Trophoblast cell (in vitro differentiated cells and primary cell): Measurements from ENCODE around the gene BAIAP2L1.
"Not testable (repeated sequence)": the region's sequence is repeated elsewhere in the genome, so short reads cannot be mapped to it uniquely, and the experiment has no call there.

ENCODE experiments used
- DNase-seq, 2 donors: peaks; one replicate each; pipeline ENCODE4 v3.0.0-alpha.2; 2016
- H2AFZ ChIP-seq: 2 replicates; pipeline ENCODE4 v1.6.1; 2013; ENCODE audit warnings: low read length, moderate library complexity, mild to moderate bottlenecking; ENCODE audit not compliant: insufficient read depth, poor library complexity
- H2AK5ac ChIP-seq: 2 replicates; pipeline ENCODE4 v1.6.1; 2013; ENCODE audit warnings: mild to moderate bottlenecking, low read length
- H2BK120ac ChIP-seq: 2 replicates; pipeline ENCODE4 v1.6.1; 2013; ENCODE audit warnings: low read length, mild to moderate bottlenecking, moderate library complexity; ENCODE audit not compliant: insufficient read depth, poor library complexity
- H2BK12ac ChIP-seq: 2 replicates; pipeline ENCODE4 v1.6.1; 2013; ENCODE audit warnings: mild to moderate bottlenecking, low read length, moderate library complexity
- H2BK5ac ChIP-seq: 2 replicates; pipeline ENCODE4 v1.6.1; 2013; ENCODE audit warnings: low read length, low read depth, moderate library complexity, mild to moderate bottlenecking; ENCODE audit not compliant: poor library complexity
- H3K14ac ChIP-seq: 2 replicates; pipeline ENCODE4 v1.6.1; 2013; ENCODE audit warnings: mild to moderate bottlenecking, low read length
- H3K18ac ChIP-seq: 2 replicates; pipeline ENCODE4 v1.6.1; 2013; ENCODE audit warnings: mild to moderate bottlenecking, low read length
- H3K23ac ChIP-seq: 2 replicates; pipeline ENCODE4 v1.6.1; 2013; ENCODE audit warnings: low read length
- H3K27ac ChIP-seq: 2 replicates; pipeline ENCODE4 v1.5.1; 2013; ENCODE audit warnings: low read depth, mild to moderate bottlenecking, inconsistent platforms, low read length, moderate library complexity
- H3K27me3 ChIP-seq: 2 replicates; pipeline ENCODE4 v1.6.1; 2013; ENCODE audit warnings: inconsistent platforms, mild to moderate bottlenecking, low read length, moderate library complexity; ENCODE audit not compliant: insufficient read depth
- H3K36me3 ChIP-seq, 2 experiments: 1 replicate in 1 of 2; 2 replicates in 1 of 2; pipeline ENCODE4 v1.6.1; 2013; ENCODE audit warnings: low read length in 2 of 2, mild to moderate bottlenecking in 2 of 2, moderate library complexity in 1 of 2; ENCODE audit not compliant: insufficient read depth in 2 of 2, control insufficient read depth in 1 of 2
- H3K4ac ChIP-seq: 2 replicates; pipeline ENCODE4 v1.6.1; 2013; ENCODE audit warnings: low read depth, mild to moderate bottlenecking, low read length, moderate library complexity
- H3K4me1 ChIP-seq, 2 experiments: 1 replicate in 1 of 2; 2 replicates in 1 of 2; pipeline ENCODE4 v1.6.1; 2013; ENCODE audit warnings: low read length in 2 of 2, mild to moderate bottlenecking in 2 of 2, moderate library complexity in 1 of 2; ENCODE audit not compliant: insufficient read depth in 2 of 2, control insufficient read depth in 1 of 2
- H3K4me2 ChIP-seq: 2 replicates; pipeline ENCODE4 v1.6.1; 2013; ENCODE audit warnings: inconsistent platforms, mild to moderate bottlenecking, low read length, moderate library complexity
- H3K4me3 ChIP-seq: 2 replicates; pipeline ENCODE4 v1.5.1; 2013; ENCODE audit warnings: mild to moderate bottlenecking, low read depth, low read length, inconsistent platforms
- H3K79me1 ChIP-seq: one replicate; pipeline ENCODE4 v1.6.1; 2013; ENCODE audit warnings: low read length
- H3K79me2 ChIP-seq: 2 replicates; pipeline ENCODE4 v1.6.1; 2013; ENCODE audit warnings: low read length, mild to moderate bottlenecking; ENCODE audit not compliant: control insufficient read depth, insufficient read depth, poor library complexity
- H3K9ac ChIP-seq: 2 replicates; pipeline ENCODE4 v1.6.1; 2013; ENCODE audit warnings: mild to moderate bottlenecking, low read length
- H3K9me3 ChIP-seq: 2 replicates; pipeline ENCODE4 v1.6.1; 2013; ENCODE audit warnings: low read depth, mild to moderate bottlenecking, control low read depth, inconsistent platforms, low read length; ENCODE audit not compliant: insufficient read depth
- H4K12ac ChIP-seq: 2 replicates; pipeline ENCODE4 v1.6.1; 2013; ENCODE audit warnings: low read depth, mild to moderate bottlenecking, low read length, moderate library complexity
- H4K8ac ChIP-seq: 2 replicates; pipeline ENCODE4 v1.6.1; 2013; ENCODE audit warnings: low read depth, mild to moderate bottlenecking, low read length, moderate library complexity
- H4K91ac ChIP-seq: one replicate; pipeline ENCODE4 v1.6.1; 2013; ENCODE audit warnings: low read depth, mild to moderate bottlenecking, low read length, moderate library complexity
- WGBS: extraction: QIAGEN DNeasy Blood & Tissue Kit; methylation state at CpG from one replicate; pipeline ENCODE4 v1.1.7; 2013; ENCODE audit warnings: missing lambda C conversion rate; ENCODE audit not compliant: insufficient read length, insufficient coverage; ENCODE audit errors: extremely low coverage; 5-methylcytosine and 5-hydroxymethylcytosine counted together

Gene BAIAP2L1

DNA sequence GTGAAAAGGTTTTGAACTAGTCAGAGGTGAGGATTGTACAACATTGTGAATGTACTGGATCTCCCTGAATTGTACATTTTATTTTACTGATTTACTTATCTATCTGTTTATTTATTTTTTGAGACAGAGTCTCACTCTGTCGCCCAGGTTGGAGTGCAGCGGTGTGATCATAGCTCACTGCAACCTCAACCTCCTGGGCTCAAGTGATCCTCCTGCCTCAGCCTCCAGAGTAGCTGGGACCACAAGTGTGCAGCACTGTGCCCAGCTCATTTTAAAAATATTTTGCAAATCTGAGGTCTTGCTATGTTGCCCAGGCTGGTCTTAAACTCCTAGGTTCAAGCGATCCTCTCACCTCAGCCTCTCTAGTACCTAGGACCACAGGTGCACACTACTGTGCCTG lies 19.1 kb upstream of the BAIAP2L1 start:
- H4K12ac ChIP-seq, H3K4ac ChIP-seq, DNase-seq, H3K79me1 ChIP-seq, H3K18ac ChIP-seq, H3K9me3 ChIP-seq, H2AFZ ChIP-seq, H3K14ac ChIP-seq, H4K91ac ChIP-seq, H2BK120ac ChIP-seq, H3K27me3 ChIP-seq, H3K9ac ChIP-seq, H2AK5ac ChIP-seq, H3K27ac ChIP-seq, H3K36me3 ChIP-seq, H3K23ac ChIP-seq, H3K4me2 ChIP-seq, H3K79me2 ChIP-seq, H3K4me3 ChIP-seq, H2BK12ac ChIP-seq, H2BK5ac ChIP-seq, H4K8ac ChIP-seq: not testable (repeated sequence)
- whole genome bisulfite sequencing: no CpG with 5 or more reads among the region's 3 CpGs
- peaks cover 13 to 17% of the 10 kb centered on the region in 2 experiments for H3K4me1 ChIP-seq

DNA sequence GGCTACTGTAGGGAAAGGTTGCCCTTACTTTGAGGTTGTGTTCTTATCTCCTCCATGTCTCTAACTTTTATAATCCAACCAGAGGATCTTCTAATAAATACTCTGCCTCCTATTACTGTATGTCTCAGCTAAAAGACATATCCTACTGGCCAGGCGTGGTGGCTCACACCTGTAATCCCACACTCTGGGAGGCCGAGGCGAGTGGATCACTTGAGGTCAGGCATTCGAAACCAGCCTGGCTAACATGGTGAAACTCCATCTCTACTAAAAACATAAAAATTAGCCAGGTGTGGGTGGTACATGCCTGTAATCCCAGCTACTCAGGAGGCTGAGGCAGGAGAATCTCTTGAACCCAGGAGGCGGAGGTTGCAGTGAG lies 18.4 kb upstream of the BAIAP2L1 start:
- not testable (repeated sequence) for DNase-seq

DNA sequence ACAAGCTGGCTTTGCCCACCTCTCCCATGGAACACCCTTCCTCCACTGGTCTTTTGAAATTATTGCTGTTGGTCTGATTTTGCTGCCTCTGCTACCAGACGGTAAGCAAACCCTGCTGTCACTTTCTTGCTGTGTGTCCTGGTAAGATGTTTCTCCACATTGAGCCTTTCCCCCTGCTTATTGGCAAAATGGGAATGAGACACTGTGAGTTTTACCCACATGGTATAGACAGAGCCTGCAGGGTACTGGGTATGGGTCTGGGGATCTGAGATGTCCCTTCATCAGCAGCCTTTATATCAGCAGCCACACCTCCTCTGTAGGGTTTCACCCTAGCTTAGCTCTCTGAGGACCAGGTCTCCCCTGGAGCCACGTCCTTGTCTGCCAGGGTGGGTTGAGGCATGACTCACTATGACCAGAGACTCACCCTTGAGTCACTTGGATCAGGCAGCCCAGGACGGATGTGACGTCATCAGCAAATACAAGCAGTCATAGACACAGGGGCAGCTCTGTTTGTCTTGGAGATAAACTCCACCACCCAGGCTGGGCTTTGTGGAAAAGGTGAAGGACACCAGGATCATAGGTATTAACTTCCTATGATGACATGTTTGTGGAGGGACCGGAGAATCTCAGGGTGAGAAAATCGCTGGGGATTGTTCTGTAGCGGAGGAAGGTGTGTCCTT lies 17.9 kb upstream of the BAIAP2L1 start:
- Histone ChIP-seq H3K27me3 (no peaks in the 10 kb centered on the region), H3K14ac (no peak overlapping the region), H3K18ac (no peak overlapping the region), H2AFZ (no peak overlapping the region), H3K79me1 (no peaks in the 10 kb centered on the region), H3K79me2 (no peaks in the 10 kb centered on the region), H3K4ac (no peak overlapping the region), H3K27ac (no peak overlapping the region), H2AK5ac (no peak overlapping the region), H3K23ac (no peak overlapping the region), H4K91ac (no peak overlapping the region), H4K8ac (no peak overlapping the region), H3K9me3 (peaks cover 1% of the 10 kb centered on the region), H3K9ac (no peak overlapping the region), H3K4me2 (no peak overlapping the region), H2BK12ac (no peak overlapping the region), H2BK5ac (no peak overlapping the region), H3K36me3 (no peaks in the 10 kb centered on the region), H3K4me3 (no peak overlapping the region), H2BK120ac (no peak overlapping the region), H3K4me1 (peaks cover 13 to 17% of the 10 kb centered on the region in 2 experiments), H4K12ac (no peak overlapping the region)
- DNase-seq: peak; percentile 80 to 85
- no CpG with 5 or more reads among the region's 7 CpGs for WGBS

More for the DNA sequence above, 18.4 kb upstream of the BAIAP2L1 start:
- not testable (repeated sequence) for H4K91ac ChIP-seq, H3K4ac ChIP-seq, H3K23ac ChIP-seq, H2BK12ac ChIP-seq, H2BK5ac ChIP-seq, H3K27ac ChIP-seq, H2BK120ac ChIP-seq, H3K79me1 ChIP-seq, H3K4me2 ChIP-seq, H3K27me3 ChIP-seq, H2AFZ ChIP-seq, H3K79me2 ChIP-seq, H3K9me3 ChIP-seq, H4K8ac ChIP-seq, H2AK5ac ChIP-seq, H3K14ac ChIP-seq, H4K12ac ChIP-seq, H3K36me3 ChIP-seq, H3K4me3 ChIP-seq, H3K9ac ChIP-seq, H3K18ac ChIP-seq
- H3K4me1 ChIP-seq: peaks cover 13 to 17% of the 10 kb centered on the region in 2 experiments
- WGBS: no CpG with 5 or more reads among the region's 5 CpGs

DNA sequence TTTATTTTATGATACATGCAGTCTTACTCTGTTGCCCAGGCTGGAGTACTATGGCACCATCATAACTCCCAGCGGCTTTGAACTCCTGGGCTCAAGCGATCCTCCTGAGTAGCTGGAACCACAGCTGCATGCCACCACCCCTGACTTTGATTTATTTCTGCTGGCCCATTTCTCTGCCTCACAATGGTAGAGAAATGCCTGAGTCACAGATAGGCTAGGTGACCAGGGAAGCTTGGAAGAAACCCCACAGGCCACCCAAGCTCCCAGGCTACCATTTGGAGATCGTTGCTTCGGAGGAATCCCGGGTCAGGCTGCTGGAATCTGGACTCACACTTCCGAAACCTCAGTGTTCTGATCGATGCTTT lies 17.4 kb upstream of the BAIAP2L1 start:
- no peak overlapping the region for H3K14ac ChIP-seq
- H2BK5ac ChIP-seq: no peak overlapping the region
- no CpG with 5 or more reads among the region's 7 CpGs for WGBS
- no peaks in the 10 kb centered on the region for H3K79me2 ChIP-seq
- no peak overlapping the region for H3K27ac ChIP-seq
- peaks cover 13 to 17% of the 10 kb centered on the region in 2 experiments for H3K4me1 ChIP-seq
- H3K4me3 ChIP-seq: no peak overlapping the region
- H3K23ac ChIP-seq: no peak overlapping the region
- H3K9me3 ChIP-seq: no peaks in the 10 kb centered on the region
- H2AFZ ChIP-seq: no peak overlapping the region
- H3K27me3 ChIP-seq: no peaks in the 10 kb centered on the region
- H3K4ac ChIP-seq: no peak overlapping the region
- no peaks in the 10 kb centered on the region for H3K36me3 ChIP-seq
- no peak for DNase-seq
- no peaks in the 10 kb centered on the region for H3K79me1 ChIP-seq
- H2BK12ac ChIP-seq: no peak overlapping the region
- H2AK5ac ChIP-seq: no peak overlapping the region
- H3K9ac ChIP-seq: no peak overlapping the region
- no peak overlapping the region for H4K12ac ChIP-seq
- no peak overlapping the region for H4K91ac ChIP-seq
- no peak overlapping the region for H4K8ac ChIP-seq
- H2BK120ac ChIP-seq: no peak overlapping the region
- no peak overlapping the region for H3K18ac ChIP-seq
- H3K4me2 ChIP-seq: no peak overlapping the region
